GM18907 (cell line): ENCODE results near the gene DDIT4L.
"Not testable (repeated sequence)": the region's sequence is repeated elsewhere in the genome, so short reads cannot be mapped to it uniquely, and the experiment has no call there.

Experiments used
- ATAC-seq: cut with Tn5 transposase; IDR thresholded peaks from one replicate; pipeline ENCODE4 v1.9.1; 2021; ENCODE audit warnings: mild to moderate bottlenecking, moderate library complexity; ENCODE audit not compliant: unreplicated experiment

Gene DDIT4L

DNA sequence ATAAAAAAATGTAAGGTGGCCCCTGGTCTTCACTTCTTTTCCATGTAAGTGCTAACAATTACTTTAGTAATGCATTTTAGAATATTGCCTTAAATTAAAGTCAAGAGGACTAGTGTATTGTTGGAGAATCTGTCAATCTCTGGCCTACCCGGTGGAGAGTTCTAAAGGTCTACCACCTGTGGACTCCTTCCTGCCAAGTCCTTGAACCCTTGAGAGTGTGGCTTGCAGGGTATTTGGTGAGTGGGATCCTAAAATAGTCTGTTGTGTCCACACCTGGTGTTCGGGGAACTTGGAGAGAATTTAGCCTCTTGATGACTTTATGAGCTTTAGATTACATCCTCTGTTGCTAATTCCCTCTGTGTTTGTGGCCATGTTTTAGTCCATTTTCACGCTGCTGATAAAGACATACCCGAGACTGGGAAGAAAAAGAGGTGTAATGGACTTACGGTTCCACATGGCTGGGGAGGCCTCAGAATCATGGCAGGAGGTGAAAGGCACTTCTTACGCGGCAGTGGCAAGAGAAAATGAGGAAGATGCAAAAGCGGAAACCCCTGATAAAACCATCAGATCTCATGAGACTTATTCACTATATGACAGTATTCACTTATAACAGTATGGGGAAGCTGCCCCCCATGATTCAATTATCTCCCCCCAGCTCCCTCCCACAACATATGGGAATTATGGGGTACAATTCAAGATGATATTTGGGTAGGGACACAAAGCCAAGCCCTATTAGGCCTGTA, 23.8 kb downstream of the DDIT4L start:
- no peak for ATAC-seq

- no peak for ATAC-seq
Measured at GRCh38 chr4:100165809-100166208, 24.5 kb downstream of the DDIT4L start.

GRCh38 chr4:100164808-100165760, 25.2 kb downstream of the DDIT4L start:
- no peak for ATAC-seq

DNA sequence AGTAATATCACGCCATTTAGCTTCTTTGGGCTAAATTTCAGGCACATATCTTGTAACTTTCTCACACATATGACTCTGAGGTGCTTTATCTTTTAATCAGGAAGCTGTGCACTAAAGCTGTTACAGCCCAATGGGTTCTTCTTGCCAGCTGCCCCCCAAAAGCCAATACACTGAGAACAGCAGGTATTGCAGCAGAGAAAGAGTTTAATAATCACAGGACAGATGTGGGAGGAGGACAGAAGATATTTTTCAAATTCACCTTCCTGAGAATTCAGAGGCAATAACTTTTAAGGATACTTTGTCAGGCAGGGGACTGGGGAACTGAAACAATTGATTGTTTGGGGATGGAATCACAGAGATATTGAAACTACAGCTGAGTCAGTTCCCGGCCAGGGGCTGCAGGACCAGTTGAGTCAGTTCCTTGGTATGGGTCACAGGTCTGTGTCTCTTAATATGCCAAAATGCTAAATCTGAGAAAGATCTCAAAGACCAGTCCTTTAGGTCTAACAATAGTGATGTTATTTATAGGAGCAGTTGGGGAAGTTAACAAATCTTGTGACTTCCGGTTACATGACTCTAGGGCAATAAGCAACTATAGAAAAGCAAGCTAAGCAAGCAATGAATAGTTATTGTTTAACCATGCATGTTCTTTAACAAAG, 28.1 kb downstream of the DDIT4L start:
- peak; percentile 92 for ATAC-seq

DNA sequence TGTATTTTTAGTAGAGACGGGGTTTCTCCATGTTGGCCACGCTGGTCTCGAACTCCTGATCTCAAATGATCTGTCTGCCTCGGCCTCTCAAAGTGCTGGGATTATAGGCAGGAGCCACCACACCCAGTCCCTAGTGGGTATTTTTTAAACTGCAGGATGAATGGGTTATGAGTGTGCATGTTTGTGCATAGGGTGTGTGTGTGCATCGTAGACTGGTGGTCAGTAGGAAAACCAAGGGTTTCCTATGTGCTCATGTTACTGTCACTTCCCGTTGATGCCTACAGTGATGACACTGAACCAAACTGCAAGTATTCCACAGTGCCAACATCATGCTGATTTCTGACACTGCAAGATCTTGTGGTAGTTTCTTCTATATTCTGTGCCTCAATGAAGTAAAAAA, 41.1 kb downstream of the DDIT4L start:
- no peak for ATAC-seq

DNA sequence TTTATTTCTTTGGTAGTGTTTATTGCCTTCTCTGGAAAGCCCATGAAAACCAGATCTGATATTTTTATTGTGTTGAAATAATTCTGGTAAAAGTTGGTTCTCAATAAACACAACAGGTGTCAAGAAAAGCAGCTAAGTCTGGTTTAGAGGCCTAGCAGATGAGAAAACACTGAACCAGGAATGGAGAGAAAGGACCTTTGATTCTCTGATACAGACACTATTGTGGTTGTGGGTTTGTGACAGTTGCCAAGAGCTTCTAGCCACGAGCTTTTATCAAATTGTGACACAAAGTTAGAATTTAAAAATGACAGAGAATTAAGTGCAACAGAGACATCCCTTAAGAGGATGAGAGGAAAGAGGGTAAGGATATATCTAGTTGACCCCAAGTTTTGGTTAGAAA, 42.6 kb downstream of the DDIT4L start:
- ATAC-seq: no peak

- ATAC-seq: peak; percentile 56
Measured at GRCh38 chr4:100147198-100147597, 43.1 kb downstream of the DDIT4L start.

DNA sequence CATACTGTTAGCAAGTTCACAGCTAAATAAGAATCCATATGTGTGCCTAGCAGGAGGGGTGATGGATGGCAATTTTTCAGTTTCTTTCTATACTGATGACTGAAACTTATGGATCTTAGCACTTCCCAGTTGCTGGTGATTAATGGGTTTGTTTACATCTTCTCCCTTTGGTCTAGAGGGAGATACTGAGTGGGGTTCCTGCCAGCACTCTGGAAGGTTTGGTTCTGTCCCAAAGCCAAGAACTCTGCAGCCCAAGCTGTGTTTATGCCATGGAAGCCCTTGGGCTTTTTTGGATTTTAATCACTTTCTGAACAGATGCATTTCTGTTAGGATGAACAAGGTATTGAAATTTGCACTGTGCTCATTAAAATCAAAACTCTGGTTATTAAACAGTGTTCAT, 43.5 kb downstream of the DDIT4L start:
- ATAC-seq: no peak

GRCh38 chr4:100137320-100137719, 52.9 kb downstream of the DDIT4L start:
- ATAC-seq: not testable (repeated sequence)
